ENCODE results near the gene APOD.
"Not testable (repeated sequence)": the region's sequence is repeated elsewhere in the genome, so short reads cannot be mapped to it uniquely, and the experiment has no call there.

APOD gene

GRCh38 chr3:195617784-195618659 is 34.3 kb upstream of the APOD start:
- FAIRE-seq, result not testable (repeated sequence)

GRCh38 chr3:195617134-195617533 is 33.4 kb upstream of the APOD start:
- FAIRE-seq, result not testable (repeated sequence)

DNA sequence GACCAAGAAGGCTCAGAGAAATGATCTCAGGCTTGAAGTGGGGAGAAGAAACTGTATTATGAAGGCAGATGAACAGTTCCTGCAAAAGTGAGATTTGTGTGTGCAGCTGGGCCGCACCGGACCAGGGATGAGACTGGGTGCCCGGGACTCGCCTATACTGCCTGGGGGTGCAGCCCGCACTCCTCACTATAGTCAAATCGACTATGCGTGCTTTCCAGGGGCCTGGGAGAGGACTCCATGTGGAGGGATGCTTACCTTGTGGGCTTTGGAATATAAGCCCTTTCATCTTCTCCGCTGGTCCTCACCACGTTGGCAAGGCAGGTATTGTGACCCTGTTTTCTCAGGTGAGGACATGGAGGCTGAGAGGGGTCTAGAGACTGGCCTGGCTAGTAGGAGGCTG is 32.9 kb upstream of the APOD start:
- no peak for FAIRE-seq

- not testable (repeated sequence) for FAIRE-seq
These were observed 32.3 kb upstream of the APOD start for GRCh38 chr3:195615952-195616537.

GRCh38 chr3:195614672-195615504 is 31.1 kb upstream of the APOD start:
- FAIRE-seq, result not testable (repeated sequence)

DNA sequence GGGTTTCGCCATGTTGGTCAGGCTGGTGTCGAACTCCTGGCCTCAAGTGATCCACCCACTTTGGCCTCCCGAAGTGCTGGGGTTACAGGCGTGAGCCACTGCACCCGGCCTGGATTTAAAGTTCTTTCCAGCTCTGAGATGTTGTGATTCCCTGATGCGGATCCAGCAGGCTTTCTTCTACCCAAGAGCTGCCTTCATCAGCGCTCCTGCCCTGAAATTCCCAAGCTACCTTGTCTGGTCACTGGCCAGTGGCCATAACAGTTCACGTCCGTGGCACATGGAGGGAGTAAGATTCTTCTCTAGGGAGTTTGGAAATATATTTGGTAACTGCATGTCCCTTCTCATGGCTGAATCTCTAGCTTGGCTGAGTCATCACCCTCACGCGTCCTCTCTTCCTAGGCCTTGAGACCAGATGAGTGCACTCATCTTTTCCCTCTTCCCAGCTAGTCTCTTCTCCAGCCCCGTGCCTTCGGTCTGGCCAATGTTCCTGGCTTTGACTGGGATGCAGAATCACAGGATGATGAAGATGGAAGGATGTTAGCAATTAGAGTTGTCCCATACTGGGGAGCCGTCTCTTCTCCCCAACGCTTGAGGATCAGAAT is 29.8 kb upstream of the APOD start:
- no peak for FAIRE-seq

GRCh38 chr3:195612075-195612800 is 28.5 kb upstream of the APOD start:
- no peak for FAIRE-seq

- no peak for FAIRE-seq
These were observed 25.5 kb upstream of the APOD start for GRCh38 chr3:195609229-195609628.

DNA sequence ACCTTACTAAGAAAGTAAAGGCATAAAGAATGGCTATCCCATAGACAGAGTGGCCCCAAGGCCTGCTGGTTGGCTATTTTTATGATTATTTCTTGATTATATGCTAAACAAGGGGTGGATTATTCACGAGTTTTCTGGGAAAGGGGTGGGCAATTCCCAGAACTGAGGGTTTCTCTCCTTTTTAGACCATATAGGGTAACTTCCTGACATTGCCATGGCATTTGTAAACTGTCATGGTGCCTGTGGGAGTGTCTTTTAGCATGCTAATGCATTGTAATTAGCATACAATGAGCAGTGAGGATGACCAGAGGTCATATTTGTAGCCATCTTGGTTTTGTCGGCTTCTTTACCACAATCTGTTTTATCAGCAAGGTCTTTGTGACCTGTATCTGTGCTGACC is 18.0 kb upstream of the APOD start:
- not testable (repeated sequence) for FAIRE-seq

GRCh38 chr3:195601382-195601781 is 17.6 kb upstream of the APOD start:
- no peak for FAIRE-seq

DNA sequence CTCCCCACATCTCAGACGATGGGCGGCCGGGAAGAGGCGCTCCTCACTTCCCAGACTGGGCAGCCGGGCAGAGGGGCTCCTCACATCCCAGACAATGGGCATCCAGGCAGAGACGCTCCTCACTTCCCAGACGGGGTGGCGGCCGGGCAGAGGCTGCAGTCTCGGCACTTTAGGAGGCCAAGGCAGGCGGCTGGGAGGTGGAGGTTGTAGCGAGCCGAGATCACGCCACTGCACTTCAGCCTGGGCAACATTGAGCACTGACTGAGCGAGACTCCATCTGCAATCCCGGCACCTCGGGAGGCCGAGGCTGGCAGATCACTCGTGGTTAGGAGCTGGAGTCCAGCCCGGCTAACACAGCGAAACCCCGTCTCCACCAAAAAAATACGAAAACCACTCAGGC is 16.2 kb upstream of the APOD start:
- not testable (repeated sequence) for FAIRE-seq

GRCh38 chr3:195599516-195599915 is 15.8 kb upstream of the APOD start:
- FAIRE-seq, result not testable (repeated sequence)

- FAIRE-seq, result no peak
These were observed 14.1 kb upstream of the APOD start for GRCh38 chr3:195597848-195598247.

- no peak for FAIRE-seq
These were observed 13.5 kb upstream of the APOD start for GRCh38 chr3:195597229-195597628.

DNA sequence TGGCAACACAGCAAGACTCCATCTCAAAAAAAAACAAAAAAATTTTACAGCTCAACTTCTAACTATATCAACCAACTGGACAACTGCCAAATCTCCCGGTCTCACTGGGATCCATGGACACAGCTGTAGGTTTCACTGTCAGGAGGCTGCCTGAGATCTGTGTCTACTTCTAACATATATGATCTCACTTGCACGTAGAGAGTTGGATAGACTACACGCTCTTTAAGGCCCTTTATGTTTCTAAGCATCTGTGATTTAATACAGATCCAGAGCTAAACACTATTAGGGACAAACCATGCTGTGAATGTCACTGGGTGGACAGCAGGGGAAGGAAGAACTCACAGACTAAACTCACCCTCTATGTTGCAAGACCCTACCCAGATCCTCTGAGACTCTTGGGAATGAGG is 13.0 kb upstream of the APOD start:
- no peak for FAIRE-seq

DNA sequence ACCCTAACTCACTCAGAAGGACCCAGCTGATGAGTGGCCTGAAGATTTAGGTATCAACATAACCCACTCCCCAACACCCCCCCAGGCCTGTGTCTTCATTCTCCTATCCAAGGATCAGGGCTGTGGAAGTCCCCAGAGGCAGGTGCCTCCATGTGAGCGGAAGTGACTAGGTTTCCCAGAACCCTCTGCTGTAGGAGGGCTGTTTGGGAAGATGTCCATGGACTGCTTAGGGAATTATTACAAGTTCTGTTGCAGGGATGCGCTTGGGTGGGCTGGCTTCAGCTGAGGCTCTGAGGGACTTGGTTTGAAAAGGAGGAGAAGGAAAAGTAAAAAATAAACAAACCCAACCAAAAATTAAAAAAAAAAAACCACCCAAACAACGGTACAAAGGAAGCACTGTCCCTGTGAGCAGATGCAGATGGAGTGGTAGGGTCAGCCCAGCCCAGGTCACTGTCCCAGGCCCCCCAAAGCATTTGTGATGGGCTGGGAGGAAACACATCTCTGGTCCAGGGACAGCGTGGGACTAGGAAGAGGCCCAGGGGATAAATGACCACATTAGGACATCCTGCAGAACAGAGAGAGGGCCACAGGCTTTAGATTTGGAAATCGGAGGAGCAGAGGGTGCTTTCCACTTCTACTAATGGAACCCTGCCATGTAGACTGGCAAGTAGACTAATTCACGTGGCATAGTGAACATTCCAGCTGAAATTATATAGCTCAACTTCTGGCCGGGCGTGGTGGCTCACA is 12.2 kb upstream of the APOD start:
- no peak for FAIRE-seq

DNA sequence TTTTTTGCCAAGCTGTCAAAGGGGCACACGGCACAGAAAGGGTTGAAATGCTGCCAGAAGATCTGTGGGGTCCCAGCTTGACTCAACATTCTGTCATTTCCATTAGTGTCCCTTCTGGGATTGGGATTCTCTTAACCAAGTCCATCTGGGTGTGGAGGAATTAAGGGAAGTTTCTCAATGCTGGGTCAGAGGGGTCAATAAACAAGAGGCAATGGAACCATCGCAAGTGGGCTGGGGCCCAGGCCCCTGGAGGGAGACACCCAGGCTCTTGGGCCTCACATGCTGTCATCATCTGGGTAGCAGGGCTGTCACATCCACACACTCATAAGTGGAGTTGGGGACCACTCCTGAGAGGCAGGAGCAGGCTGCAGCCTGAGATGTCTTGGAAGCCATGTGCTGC is 8.1 kb upstream of the APOD start:
- no peak for FAIRE-seq

GRCh38 chr3:195591220-195591619 is 7.5 kb upstream of the APOD start:
- no peak for FAIRE-seq

DNA sequence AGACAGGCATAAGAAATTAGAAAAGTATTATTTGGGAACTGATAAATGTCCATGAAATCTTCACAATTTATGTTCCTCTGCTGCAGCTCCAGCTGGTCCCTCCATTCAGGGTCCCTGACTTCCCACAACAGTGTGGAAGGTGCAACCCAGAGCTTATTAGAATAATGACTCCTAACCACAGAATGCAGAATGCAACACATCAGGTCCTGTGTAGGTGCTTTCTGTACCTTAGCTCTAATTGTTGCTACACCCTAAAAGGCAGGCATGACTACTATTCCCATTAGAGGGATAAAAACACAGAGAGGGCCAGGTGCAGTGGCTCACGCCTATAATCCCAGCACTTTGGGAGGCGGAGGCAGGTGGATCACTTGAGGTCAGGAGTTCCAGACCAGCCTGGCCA is 6.6 kb upstream of the APOD start:
- FAIRE-seq, result not testable (repeated sequence)

DNA sequence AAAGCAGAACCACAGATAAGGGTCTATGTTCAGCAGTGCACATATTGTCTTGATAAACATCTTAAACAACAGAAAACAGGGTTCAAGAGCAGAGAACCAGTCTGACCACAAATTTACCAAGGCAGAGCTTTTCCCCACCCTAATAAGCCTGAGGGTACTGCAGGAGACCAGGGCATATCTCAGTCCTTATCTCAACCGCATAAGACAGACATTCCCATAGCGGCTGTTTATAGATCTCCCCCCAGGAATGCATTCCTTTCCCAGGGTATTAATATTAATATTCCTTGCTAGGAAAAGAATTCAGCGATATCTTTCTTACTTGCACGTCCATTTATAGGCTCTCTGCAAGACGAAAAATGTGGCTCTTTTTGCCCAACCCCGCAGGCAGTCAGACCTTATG is 6.1 kb upstream of the APOD start:
- not testable (repeated sequence) for FAIRE-seq

DNA sequence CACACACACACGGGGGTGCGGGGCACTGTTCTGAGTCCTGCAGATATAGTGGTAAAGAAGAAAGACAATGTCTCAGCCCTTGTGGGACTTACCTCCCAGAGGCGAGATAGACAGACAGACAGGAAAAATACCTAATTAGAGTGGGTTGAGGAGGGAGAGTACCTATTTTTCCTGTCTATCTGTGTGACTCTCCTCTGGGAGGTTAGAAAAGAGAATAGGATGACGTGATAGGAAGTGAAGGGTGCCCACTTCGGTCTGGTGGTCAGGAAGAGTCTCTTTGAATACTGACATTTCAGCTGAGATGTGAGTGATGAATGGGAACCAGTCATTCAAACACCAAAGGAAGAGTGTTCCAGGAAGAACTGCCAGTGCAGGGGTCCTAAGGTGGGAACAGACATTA is 4.1 kb upstream of the APOD start:
- FAIRE-seq, result no peak

DNA sequence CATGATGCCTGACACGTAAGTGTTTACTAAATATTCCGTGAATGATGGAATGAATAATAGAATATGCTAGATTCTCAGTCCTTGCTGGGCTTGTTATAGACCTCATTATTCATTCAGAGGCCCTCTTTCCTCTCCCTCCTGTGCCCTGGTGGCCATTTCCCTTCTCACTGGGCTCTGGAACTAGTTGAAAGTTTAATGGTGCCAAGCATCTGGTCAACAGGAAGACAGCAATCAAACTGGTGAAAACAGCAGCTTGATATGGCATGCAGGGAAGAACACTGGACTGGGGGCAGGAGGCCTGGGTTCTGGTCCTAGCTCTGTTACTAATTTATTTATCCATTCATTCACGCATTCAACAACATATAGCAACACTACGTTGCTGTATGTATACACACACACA is 3.7 kb upstream of the APOD start:
- no peak for FAIRE-seq

Measured in G401.6 (cell line).